ENCODE results near the gene PHKB.

DNA sequence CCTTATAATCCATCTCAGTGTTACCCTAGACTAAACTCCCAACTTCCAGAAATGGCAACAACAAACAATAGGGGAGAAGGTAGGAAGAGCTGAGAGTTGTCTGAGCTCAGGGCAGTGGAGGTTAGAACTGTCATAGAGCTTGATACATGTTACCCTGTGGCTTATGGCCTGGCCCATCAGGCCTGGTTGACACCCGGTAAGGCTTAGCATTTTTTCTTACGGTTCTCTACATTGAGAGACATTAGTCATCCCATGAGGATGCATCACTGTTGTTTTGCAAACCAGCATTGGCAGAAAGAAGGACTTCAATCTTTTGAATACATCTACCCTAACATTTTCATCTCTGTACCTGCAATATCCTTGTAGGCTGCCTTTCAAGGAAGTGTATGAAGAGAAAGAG lies 226.6 kb downstream of the PHKB start:
- TF ChIP-seq, protein P1, sequence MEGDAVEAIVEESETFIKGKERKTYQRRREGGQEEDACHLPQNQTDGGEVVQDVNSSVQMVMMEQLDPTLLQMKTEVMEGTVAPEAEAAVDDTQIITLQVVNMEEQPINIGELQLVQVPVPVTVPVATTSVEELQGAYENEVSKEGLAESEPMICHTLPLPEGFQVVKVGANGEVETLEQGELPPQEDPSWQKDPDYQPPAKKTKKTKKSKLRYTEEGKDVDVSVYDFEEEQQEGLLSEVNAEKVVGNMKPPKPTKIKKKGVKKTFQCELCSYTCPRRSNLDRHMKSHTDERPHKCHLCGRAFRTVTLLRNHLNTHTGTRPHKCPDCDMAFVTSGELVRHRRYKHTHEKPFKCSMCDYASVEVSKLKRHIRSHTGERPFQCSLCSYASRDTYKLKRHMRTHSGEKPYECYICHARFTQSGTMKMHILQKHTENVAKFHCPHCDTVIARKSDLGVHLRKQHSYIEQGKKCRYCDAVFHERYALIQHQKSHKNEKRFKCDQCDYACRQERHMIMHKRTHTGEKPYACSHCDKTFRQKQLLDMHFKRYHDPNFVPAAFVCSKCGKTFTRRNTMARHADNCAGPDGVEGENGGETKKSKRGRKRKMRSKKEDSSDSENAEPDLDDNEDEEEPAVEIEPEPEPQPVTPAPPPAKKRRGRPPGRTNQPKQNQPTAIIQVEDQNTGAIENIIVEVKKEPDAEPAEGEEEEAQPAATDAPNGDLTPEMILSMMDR (conservative IDR thresholded peaks at IDR 0.05 in 1 of 2, IDR thresholded peaks at IDR 0.05 in 1 of 2; ENCODE audit: extremely low read depth in 1 of 2, insufficient read depth in 1 of 2, low read depth in 1 of 2, low read length in 2 of 2): no peak
- TF ChIP-seq EZH2 (IDR thresholded peaks at IDR 0.05; ENCODE audit: borderline replicate concordance, low read length): no peak

Data from mammary epithelial cell (primary cell).